ENCODE results near the gene PCDHA12.
"Not testable (repeated sequence)": the region's sequence is repeated elsewhere in the genome, so short reads cannot be mapped to it uniquely, and the experiment has no call there.

The PCDHA12 gene

GRCh38 chr5:140876541-140877261 lies 1.6 kb downstream of the PCDHA12 start:
- 98% methylated on average over 80 of the region's 80 CpGs for WGBS
- H3K14ac ChIP-seq (ENCODE audit: low read length in 2 of 2); DNase-seq; H3K18ac ChIP-seq (ENCODE audit: low read depth in 1 of 2, low read length in 2 of 2); H3K4ac ChIP-seq (ENCODE audit: low read depth in 1 of 2, low read length in 2 of 2); H2BK12ac ChIP-seq (ENCODE audit: low read length in 2 of 2); H2BK15ac ChIP-seq (ENCODE audit: low read depth, poor library complexity, severe bottlenecking); H3K4me3 ChIP-seq (ENCODE audit: insufficient read depth in 1 of 2, low read depth in 1 of 2, low read length in 2 of 2); H2AFZ ChIP-seq (ENCODE audit: low read depth, low read length); H3K4me1 ChIP-seq (ENCODE audit: control insufficient read depth, insufficient read depth, low read depth, low read length); H4K8ac ChIP-seq (ENCODE audit: low read length); H3K9ac ChIP-seq (ENCODE audit: low read length); H2BK5ac ChIP-seq (ENCODE audit: low read depth, low read length, poor library complexity, severe bottlenecking); H2AK5ac ChIP-seq (ENCODE audit: low read length, severe bottlenecking); H4K91ac ChIP-seq (ENCODE audit: low read length); H2BK120ac ChIP-seq (ENCODE audit: low read depth, low read length); H3K27ac ChIP-seq (ENCODE audit: low read length, poor library complexity, severe bottlenecking); H3K27me3 ChIP-seq (ENCODE audit: control insufficient read depth in 1 of 2, insufficient read depth in 1 of 2, low read length in 2 of 2); H3K4me2 ChIP-seq (ENCODE audit: low read length, poor library complexity, severe bottlenecking); H3K79me1 ChIP-seq (replicated peaks; ENCODE audit: low read length, poor library complexity, severe bottlenecking); H3K23ac ChIP-seq (ENCODE audit: low read length in 2 of 2): not testable (repeated sequence)
- Histone ChIP-seq H3K9me3 (ENCODE audit: control insufficient read depth, low read length) (peaks cover 51% of the 10 kb centered on the region), H3K36me3 (ENCODE audit: control insufficient read depth in 1 of 2, insufficient read depth in 2 of 2, low read depth in 1 of 2, low read length in 2 of 2) (peaks cover 0 to 12% of the 10 kb centered on the region in 2 experiments)

GRCh38 chr5:140877262-140877581 lies 2.1 kb downstream of the PCDHA12 start:
- DNase-seq = no peak
- H2BK120ac ChIP-seq (ENCODE audit: low read depth, low read length) = no peak overlapping the region
- H2BK12ac ChIP-seq (ENCODE audit: low read length in 2 of 2) = no peak overlapping the region
- H4K91ac ChIP-seq (ENCODE audit: low read length) = peak overlapping the region; percentile 15
- H3K36me3 ChIP-seq (ENCODE audit: control insufficient read depth in 1 of 2, insufficient read depth in 2 of 2, low read depth in 1 of 2, low read length in 2 of 2) = peaks cover 0 to 15% of the 10 kb centered on the region in 2 experiments
- no peak overlapping the region for H3K4me3 ChIP-seq (ENCODE audit: insufficient read depth in 1 of 2, low read depth in 1 of 2, low read length in 2 of 2)
- H2AK5ac ChIP-seq (ENCODE audit: low read length, severe bottlenecking) = no peak overlapping the region
- H3K9ac ChIP-seq (ENCODE audit: low read length) = no peak overlapping the region
- no peak overlapping the region for H3K14ac ChIP-seq (ENCODE audit: low read length in 2 of 2)
- H3K9me3 ChIP-seq (ENCODE audit: control insufficient read depth, low read length) = peaks cover 50% of the 10 kb centered on the region
- no peaks in the 10 kb centered on the region for H3K27me3 ChIP-seq (ENCODE audit: control insufficient read depth in 1 of 2, insufficient read depth in 1 of 2, low read length in 2 of 2)
- H3K23ac ChIP-seq (ENCODE audit: low read length in 2 of 2) = no peak overlapping the region
- H3K4ac ChIP-seq (ENCODE audit: low read depth in 1 of 2, low read length in 2 of 2) = no peak overlapping the region
- H3K79me1 ChIP-seq (replicated peaks; ENCODE audit: low read length, poor library complexity, severe bottlenecking) = peaks cover 3% of the 10 kb centered on the region
- no peak overlapping the region for H3K18ac ChIP-seq (ENCODE audit: low read depth in 1 of 2, low read length in 2 of 2)
- peaks cover 8% of the 10 kb centered on the region for H3K4me1 ChIP-seq (ENCODE audit: control insufficient read depth, insufficient read depth, low read depth, low read length)
- no peak overlapping the region for H2AFZ ChIP-seq (ENCODE audit: low read depth, low read length)
- WGBS = 96% methylated on average over 37 of the region's 37 CpGs
- no peak overlapping the region for H4K8ac ChIP-seq (ENCODE audit: low read length)
- no peak overlapping the region for H3K4me2 ChIP-seq (ENCODE audit: low read length, poor library complexity, severe bottlenecking)
- no peak overlapping the region for H3K27ac ChIP-seq (ENCODE audit: low read length, poor library complexity, severe bottlenecking)
- H2BK15ac ChIP-seq (ENCODE audit: low read depth, poor library complexity, severe bottlenecking) = no peak overlapping the region
- no peak overlapping the region for H2BK5ac ChIP-seq (ENCODE audit: low read depth, low read length, poor library complexity, severe bottlenecking)

GRCh38 chr5:140881889-140882590 lies 6.9 kb downstream of the PCDHA12 start, which contains the start of gene PCDHA13:
Gene PCDHA13, plus strand, starts transcription at chr5:140882124. Its CDS starts 145 bp downstream, at chr5:140882269.
- Histone ChIP-seq H3K14ac (ENCODE audit: low read length in 2 of 2) (no peak within 1 kb of the TSS), H3K27ac (ENCODE audit: low read length, poor library complexity, severe bottlenecking) (no peak within 1 kb of the TSS), H2AFZ (ENCODE audit: low read depth, low read length) (peak within 1 kb of the TSS; percentile 3), H4K91ac (ENCODE audit: low read length) (no peak within 1 kb of the TSS), H2AK5ac (ENCODE audit: low read length, severe bottlenecking) (no peak within 1 kb of the TSS), H3K4ac (ENCODE audit: low read depth in 1 of 2, low read length in 2 of 2) (no peak within 1 kb of the TSS), H3K18ac (ENCODE audit: low read depth in 1 of 2, low read length in 2 of 2) (no peak within 1 kb of the TSS), H2BK5ac (ENCODE audit: low read depth, low read length, poor library complexity, severe bottlenecking) (no peak within 1 kb of the TSS), H3K36me3 (ENCODE audit: control insufficient read depth in 1 of 2, insufficient read depth in 2 of 2, low read depth in 1 of 2, low read length in 2 of 2) (peaks cover 0 to 25% of the 10 kb centered on the region in 2 experiments), H2BK12ac (ENCODE audit: low read length in 2 of 2) (no peak within 1 kb of the TSS), H3K9me3 (ENCODE audit: control insufficient read depth, low read length) (peaks cover 38% of the 10 kb centered on the region), H3K9ac (ENCODE audit: low read length) (no peak within 1 kb of the TSS), H3K79me1 (replicated peaks; ENCODE audit: low read length, poor library complexity, severe bottlenecking) (peaks cover 3% of the 10 kb centered on the region), H3K4me3 (ENCODE audit: insufficient read depth in 1 of 2, low read depth in 1 of 2, low read length in 2 of 2) (peak within 1 kb of the TSS in 1 of 2 experiments; percentile 39), H2BK120ac (ENCODE audit: low read depth, low read length) (no peak within 1 kb of the TSS), H3K4me2 (ENCODE audit: low read length, poor library complexity, severe bottlenecking) (no peak within 1 kb of the TSS), H3K4me1 (ENCODE audit: control insufficient read depth, insufficient read depth, low read depth, low read length) (peaks cover 5% of the 10 kb centered on the region), H2BK15ac (ENCODE audit: low read depth, poor library complexity, severe bottlenecking) (no peak within 1 kb of the TSS), H3K27me3 (ENCODE audit: control insufficient read depth in 1 of 2, insufficient read depth in 1 of 2, low read length in 2 of 2) (no peaks in the 10 kb centered on the region), H3K23ac (ENCODE audit: low read length in 2 of 2) (no peak within 1 kb of the TSS), H4K8ac (ENCODE audit: low read length) (no peak within 1 kb of the TSS)
- DNase-seq = peak; percentile 50
- WGBS = 69% methylated on average over 29 of the region's 35 CpGs

GRCh38 chr5:140882591-140882899 lies 7.4 kb downstream of the PCDHA12 start:
- WGBS = 59% methylated on average over 12 of the region's 12 CpGs
- Histone ChIP-seq H2AK5ac (ENCODE audit: low read length, severe bottlenecking) (no peak overlapping the region), H3K27ac (ENCODE audit: low read length, poor library complexity, severe bottlenecking) (no peak overlapping the region), H3K4ac (ENCODE audit: low read depth in 1 of 2, low read length in 2 of 2) (no peak overlapping the region), H3K4me3 (ENCODE audit: insufficient read depth in 1 of 2, low read depth in 1 of 2, low read length in 2 of 2) (peak overlapping the region in 1 of 2 experiments; percentile 39), H3K9ac (ENCODE audit: low read length) (no peak overlapping the region), H3K14ac (ENCODE audit: low read length in 2 of 2) (no peak overlapping the region), H4K8ac (ENCODE audit: low read length) (no peak overlapping the region), H3K9me3 (ENCODE audit: control insufficient read depth, low read length) (peaks cover 42% of the 10 kb centered on the region), H3K4me1 (ENCODE audit: control insufficient read depth, insufficient read depth, low read depth, low read length) (peaks cover under 1% of the 10 kb centered on the region), H2BK120ac (ENCODE audit: low read depth, low read length) (no peak overlapping the region), H2BK5ac (ENCODE audit: low read depth, low read length, poor library complexity, severe bottlenecking) (no peak overlapping the region), H2BK15ac (ENCODE audit: low read depth, poor library complexity, severe bottlenecking) (no peak overlapping the region), H3K36me3 (ENCODE audit: control insufficient read depth in 1 of 2, insufficient read depth in 2 of 2, low read depth in 1 of 2, low read length in 2 of 2) (peaks cover 0 to 20% of the 10 kb centered on the region in 2 experiments), H2AFZ (ENCODE audit: low read depth, low read length) (no peak overlapping the region), H2BK12ac (ENCODE audit: low read length in 2 of 2) (no peak overlapping the region), H3K18ac (ENCODE audit: low read depth in 1 of 2, low read length in 2 of 2) (no peak overlapping the region), H3K79me1 (replicated peaks; ENCODE audit: low read length, poor library complexity, severe bottlenecking) (peaks cover under 1% of the 10 kb centered on the region), H3K4me2 (ENCODE audit: low read length, poor library complexity, severe bottlenecking) (no peak overlapping the region), H4K91ac (ENCODE audit: low read length) (no peak overlapping the region), H3K23ac (ENCODE audit: low read length in 2 of 2) (no peak overlapping the region), H3K27me3 (ENCODE audit: control insufficient read depth in 1 of 2, insufficient read depth in 1 of 2, low read length in 2 of 2) (no peaks in the 10 kb centered on the region)
- peak; percentile 15 for DNase-seq

Measured in mesenchymal stem cell (in vitro differentiated cells and primary cell).